Renal cortex interstitium (tissue), 11 donors: ENCODE measurements around the gene LCP2. TPM values are rescaled to one million over a fixed set of nuclear protein-coding genes. Genes with fewer than 3 reads are reported as not detected.

Source experiments
- DNase-seq, 11 donors: peaks; one replicate each; pipeline ENCODE4 v3.0.0-alpha.2; 2013; ENCODE audit warnings: low read depth in 9 of 11, low spot score in 4 of 11; ENCODE audit errors: extremely low read depth in 1 of 11
- polyA plus RNA-seq, 3 donors: library from polyadenylated mRNA; unstranded; fragments of 120-200 nt; gene quantifications; one replicate each; pipeline ENCODE4 v1.2.1, GENCODE V29; 2013; ENCODE audit not compliant: insufficient read length in 3 of 3

LCP2 gene
- polyA plus RNA-seq, 3 donors, result 3.1 to 3.4 (median 3.3) TPM

- no peak for DNase-seq
These were observed 29.6 kb upstream of the LCP2 start for GRCh38 chr5:170327168-170327567.

GRCh38 chr5:170319301-170319700 is 21.7 kb upstream of the LCP2 start:
- DNase-seq, result no peak

- no peak for DNase-seq
These were observed 19.9 kb upstream of the LCP2 start for GRCh38 chr5:170317499-170317898.

DNA sequence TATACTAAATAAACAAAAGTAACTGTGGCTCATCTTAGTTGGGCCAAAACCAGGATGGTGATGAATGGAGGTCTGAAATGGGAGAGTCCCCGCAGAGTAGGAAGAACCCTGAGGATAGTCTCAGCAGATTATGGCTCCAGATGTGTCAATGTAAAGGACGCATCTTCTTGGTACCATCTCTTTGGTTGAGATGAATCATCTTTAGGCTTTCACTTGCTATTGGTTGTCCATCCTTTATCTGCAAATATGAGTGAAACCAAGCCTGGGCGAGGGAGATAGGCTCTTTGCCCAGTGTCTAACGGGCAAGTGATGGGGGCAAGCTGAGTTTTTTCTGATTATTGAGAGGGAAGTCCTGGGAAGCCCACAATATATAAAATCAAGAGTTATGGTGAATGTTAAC is 19.4 kb upstream of the LCP2 start:
- no peak for DNase-seq

DNA sequence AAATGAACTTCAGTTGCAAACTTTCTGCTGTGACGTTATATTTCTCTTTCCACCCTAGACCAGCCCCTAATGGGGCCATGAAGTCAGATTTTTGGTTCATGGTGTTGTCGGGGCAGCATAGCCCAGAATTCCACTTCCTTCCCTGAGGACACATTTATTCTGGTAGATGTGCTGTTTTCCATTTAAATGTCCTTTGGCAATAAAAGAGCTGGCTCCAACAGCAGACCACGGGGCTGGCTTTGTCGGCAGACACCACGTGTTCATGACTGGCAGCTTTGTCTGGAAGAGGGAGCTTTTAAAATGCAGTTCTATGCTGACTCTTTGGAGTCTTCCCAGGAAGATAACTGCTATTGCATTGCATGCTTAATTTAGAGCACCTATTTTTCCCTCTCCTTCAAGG is 17.6 kb upstream of the LCP2 start:
- DNase-seq, result peak in 8 of 11 donors; percentile 36 to 61 (median 45)

GRCh38 chr5:170314541-170315095 is 17.0 kb upstream of the LCP2 start:
- DNase-seq, result no peak

- DNase-seq, result no peak
These were observed 16.2 kb upstream of the LCP2 start for GRCh38 chr5:170313816-170314215.

- DNase-seq, result no peak
These were observed 15.8 kb upstream of the LCP2 start for GRCh38 chr5:170313344-170313743.

DNA sequence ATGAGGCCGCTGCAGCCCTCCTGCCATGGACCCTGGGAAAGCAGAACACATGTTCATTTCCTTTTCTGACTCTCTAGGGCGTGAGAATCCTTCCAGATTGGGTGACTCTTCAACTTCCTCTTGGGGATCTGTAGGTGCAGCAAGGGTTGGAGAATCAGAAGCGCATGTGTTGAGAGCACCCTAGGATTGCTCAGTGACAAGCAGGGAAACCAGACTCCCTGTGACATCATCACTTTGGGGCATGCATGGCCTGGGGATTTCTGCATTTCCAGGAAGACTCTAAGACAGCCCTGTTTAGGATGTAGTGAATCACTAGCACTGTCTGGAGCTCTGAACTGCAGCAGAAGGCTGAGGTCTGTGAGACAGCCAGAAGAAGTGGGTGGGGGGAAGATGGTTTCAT is 15.1 kb upstream of the LCP2 start:
- no peak for DNase-seq

GRCh38 chr5:170312301-170312595 is 14.7 kb upstream of the LCP2 start:
- no peak for DNase-seq

GRCh38 chr5:170311511-170312300 is 14.1 kb upstream of the LCP2 start:
- no peak for DNase-seq

GRCh38 chr5:170310256-170310926 is 12.8 kb upstream of the LCP2 start:
- DNase-seq, result no peak

- DNase-seq, result no peak
These were observed 11.1 kb upstream of the LCP2 start for GRCh38 chr5:170308686-170309085.

GRCh38 chr5:170307575-170308465 is 10.2 kb upstream of the LCP2 start:
- DNase-seq, result no peak

DNA sequence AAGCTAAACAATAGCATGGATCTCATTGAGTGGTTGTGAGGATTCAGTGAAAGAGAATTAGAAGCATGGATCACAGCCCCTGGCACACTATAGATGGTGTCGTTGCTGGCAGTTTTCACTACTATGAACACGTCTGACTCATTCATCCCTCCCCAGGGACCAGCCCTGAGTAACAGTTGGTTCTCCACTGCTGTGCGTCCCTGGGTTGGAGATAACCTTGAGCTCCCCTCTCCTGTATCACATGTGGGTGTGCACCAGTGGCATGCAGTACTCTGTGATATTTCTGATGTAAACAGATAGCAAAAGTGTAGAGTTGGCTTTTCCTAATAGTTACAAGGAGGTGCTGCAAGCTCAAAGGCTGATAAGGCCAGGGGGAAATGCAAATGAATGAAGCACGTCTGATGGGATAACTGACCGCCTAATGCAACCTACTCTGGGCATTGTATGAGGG is 8.8 kb upstream of the LCP2 start:
- no peak for DNase-seq

GRCh38 chr5:170305646-170306025 is 8.1 kb upstream of the LCP2 start:
- DNase-seq, result no peak

- no peak for DNase-seq
These were observed 7.6 kb upstream of the LCP2 start for GRCh38 chr5:170305016-170305645.

GRCh38 chr5:170303549-170303948 is 6.0 kb upstream of the LCP2 start:
- DNase-seq, result no peak
